GM12874 (cell line): ENCODE measurements around the gene MPPED1.

Experiments used
- TF ChIP-seq, protein P1 (sequence below): IDR thresholded peaks from 2 replicates; pipeline ENCODE4 v1.5.1; 2011; ENCODE audit warnings: low read depth, mild to moderate bottlenecking, control low read depth, low read length, moderate library complexity; ENCODE audit not compliant: insufficient read depth

Gene MPPED1

GRCh38 chr22:43471606-43472135, 59.9 kb downstream of the MPPED1 start:
- TF ChIP-seq, protein P1, sequence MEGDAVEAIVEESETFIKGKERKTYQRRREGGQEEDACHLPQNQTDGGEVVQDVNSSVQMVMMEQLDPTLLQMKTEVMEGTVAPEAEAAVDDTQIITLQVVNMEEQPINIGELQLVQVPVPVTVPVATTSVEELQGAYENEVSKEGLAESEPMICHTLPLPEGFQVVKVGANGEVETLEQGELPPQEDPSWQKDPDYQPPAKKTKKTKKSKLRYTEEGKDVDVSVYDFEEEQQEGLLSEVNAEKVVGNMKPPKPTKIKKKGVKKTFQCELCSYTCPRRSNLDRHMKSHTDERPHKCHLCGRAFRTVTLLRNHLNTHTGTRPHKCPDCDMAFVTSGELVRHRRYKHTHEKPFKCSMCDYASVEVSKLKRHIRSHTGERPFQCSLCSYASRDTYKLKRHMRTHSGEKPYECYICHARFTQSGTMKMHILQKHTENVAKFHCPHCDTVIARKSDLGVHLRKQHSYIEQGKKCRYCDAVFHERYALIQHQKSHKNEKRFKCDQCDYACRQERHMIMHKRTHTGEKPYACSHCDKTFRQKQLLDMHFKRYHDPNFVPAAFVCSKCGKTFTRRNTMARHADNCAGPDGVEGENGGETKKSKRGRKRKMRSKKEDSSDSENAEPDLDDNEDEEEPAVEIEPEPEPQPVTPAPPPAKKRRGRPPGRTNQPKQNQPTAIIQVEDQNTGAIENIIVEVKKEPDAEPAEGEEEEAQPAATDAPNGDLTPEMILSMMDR, result no peak

GRCh38 chr22:43473031-43473430, 61.2 kb downstream of the MPPED1 start:
- TF ChIP-seq, protein P1, result no peak

DNA sequence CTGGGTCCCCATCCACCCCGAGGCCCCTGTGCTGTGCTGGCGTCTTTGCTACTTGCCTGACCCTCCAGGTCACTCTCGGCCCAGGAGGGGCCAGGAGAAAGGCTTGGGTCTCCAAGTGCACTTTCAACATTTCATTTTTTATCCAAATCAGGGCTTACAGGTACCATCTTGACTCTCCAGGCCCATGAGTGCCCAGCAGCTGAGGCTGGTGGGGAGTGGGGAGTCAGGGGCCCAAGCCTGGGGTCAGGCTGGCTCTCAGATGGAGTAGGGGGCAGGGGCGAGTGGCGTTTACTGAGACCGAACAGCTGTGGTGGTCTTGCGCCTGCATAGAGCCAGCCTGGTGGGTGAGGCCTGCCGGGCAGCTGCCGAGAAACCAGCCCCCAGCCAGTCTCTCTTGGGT, 61.6 kb downstream of the MPPED1 start:
- TF ChIP-seq, protein P1, result no peak

GRCh38 chr22:43474161-43475101, 62.6 kb downstream of the MPPED1 start:
- TF ChIP-seq, protein P1, result no peak

DNA sequence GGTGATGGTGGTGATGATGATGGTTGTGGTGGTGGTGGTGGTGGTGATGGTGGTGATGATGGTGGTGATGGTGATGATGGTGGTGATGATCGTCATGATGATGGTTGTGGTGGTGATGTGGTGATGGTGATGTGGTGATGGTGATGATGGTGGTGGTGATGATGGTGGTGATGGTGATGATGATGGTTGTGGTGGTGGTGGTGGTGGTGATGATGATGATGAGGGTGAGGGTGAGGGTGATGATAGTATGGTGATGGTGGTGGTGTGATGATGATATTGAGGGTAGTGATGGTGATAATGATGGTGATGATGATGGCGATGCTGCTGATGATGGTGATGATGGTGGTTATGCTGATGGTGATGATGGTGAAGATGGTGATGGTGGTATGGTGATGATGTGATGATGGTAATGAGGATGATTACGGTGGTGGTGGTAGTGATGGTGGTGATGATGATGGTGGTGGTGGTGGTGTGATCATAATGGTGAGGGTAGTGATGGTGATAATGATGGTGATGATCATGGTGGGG, 63.8 kb downstream of the MPPED1 start:
- TF ChIP-seq, protein P1, result no peak

DNA sequence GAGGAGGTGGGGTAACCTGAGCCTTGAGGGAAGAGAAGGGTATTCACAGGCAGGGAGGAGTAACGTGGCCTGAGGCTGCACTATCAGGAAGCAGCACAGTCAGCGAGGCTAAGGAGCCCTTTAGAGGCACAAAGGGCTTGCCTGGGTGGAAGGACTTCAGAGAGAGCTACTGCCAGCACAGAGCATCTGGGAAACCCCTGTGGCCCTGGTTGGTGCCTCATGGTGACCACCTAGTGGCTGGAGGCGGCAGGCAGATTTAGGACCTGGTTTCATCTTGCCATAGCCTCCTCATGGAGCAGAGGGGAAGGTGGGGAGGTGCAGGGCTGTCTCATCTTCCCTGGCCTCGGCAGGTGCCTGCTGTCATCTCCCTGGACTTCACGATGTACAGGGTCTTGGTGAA, 64.5 kb downstream of the MPPED1 start:
- TF ChIP-seq, protein P1, result no peak

GRCh38 chr22:43476751-43477725, 65.2 kb downstream of the MPPED1 start:
- TF ChIP-seq, protein P1, result no peak
